ENCODE data around the gene GFRA1. TPM values are rescaled to one million over a fixed set of nuclear protein-coding genes. Genes with fewer than 3 reads are reported as not detected.

GFRA1 gene
- total RNA-seq, 1 experiment from 2014 or later, result 0.30 TPM

DNA sequence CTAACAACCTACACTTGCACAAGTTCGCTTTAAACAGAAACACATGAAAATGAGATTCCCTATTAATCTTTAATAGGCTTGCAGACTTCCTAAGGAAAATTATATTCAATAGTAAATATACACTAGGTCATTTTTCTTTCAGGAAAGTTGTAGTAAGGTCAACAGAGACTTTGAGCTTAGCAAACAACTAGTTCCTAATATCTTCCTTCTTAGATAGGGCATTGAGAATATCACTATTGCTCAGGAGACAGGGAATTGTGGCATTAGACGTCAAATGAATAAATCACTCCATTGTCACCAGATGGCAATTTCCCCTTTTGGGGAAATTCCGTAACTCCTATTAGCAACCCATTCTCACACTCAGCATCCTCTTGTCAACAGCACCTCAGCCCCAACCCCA lies 164.9 kb downstream of the GFRA1 start:
- H4K20me1 ChIP-seq (ENCODE audit: insufficient read depth), result no peaks in the 10 kb centered on the region
- BruUV-seq (replicated peaks), result no TSS peak
- POLR2A ChIA-PET, result no interaction called here
- H3K79me2 ChIP-seq (ENCODE audit: insufficient read depth, low read length), result no peaks in the 10 kb centered on the region
- TF ChIP-seq TCF7L2 (IDR thresholded peaks at IDR 0.05; ENCODE audit: borderline replicate concordance, extremely low read depth, insufficient read depth, insufficient read length) (no peak), EZH2 (IDR thresholded peaks at IDR 0.05) (no peak), RAD21 (IDR thresholded peaks at IDR 0.05; ENCODE audit: low read depth) (no peak), SIN3A (IDR thresholded peaks at IDR 0.05; ENCODE audit: low read depth) (no peak), FOSL1 (IDR thresholded peaks at IDR 0.05; ENCODE audit: low read depth) (no peak)
- TF ChIP-seq, protein P1, sequence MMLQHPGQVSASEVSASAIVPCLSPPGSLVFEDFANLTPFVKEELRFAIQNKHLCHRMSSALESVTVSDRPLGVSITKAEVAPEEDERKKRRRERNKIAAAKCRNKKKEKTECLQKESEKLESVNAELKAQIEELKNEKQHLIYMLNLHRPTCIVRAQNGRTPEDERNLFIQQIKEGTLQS (IDR thresholded peaks at IDR 0.05), result no peak
- H3K27me3 ChIP-seq (ENCODE audit: insufficient read depth, low read length), result peaks cover 38% of the 10 kb centered on the region
- CTCF ChIA-PET, result no interaction called here
- no peak overlapping the region for H3K4me3 ChIP-seq (replicated peaks in 1 of 2; ENCODE audit: low read depth in 1 of 2, low read length in 2 of 2)
- no peak overlapping the region for H3K9ac ChIP-seq (ENCODE audit: low read length)
- H3K9me3 ChIP-seq (ENCODE audit: control insufficient read depth in 1 of 2, insufficient read depth in 1 of 2, low read depth in 1 of 2, low read length in 2 of 2), result no peaks in the 10 kb centered on the region
- no peaks in the 10 kb centered on the region for H3K36me3 ChIP-seq (ENCODE audit: control insufficient read depth in 1 of 2, insufficient read depth in 2 of 2, low read length in 2 of 2)
- RAD21 ChIA-PET (ENCODE audit: low non-redundant PET in 1 of 2, low total read pairs in 2 of 2, uncharacterized antibody in 2 of 2, unreplicated experiment in 2 of 2), result no interaction called here
- H2AFZ ChIP-seq (ENCODE audit: low read depth, low read length, poor library complexity, severe bottlenecking), result no peak overlapping the region
- no peak overlapping the region for H3K4me2 ChIP-seq (ENCODE audit: low read length)
- H3K9me2 ChIP-seq (ENCODE audit: insufficient read depth), result no peaks in the 10 kb centered on the region
- no peak overlapping the region for H3K27ac ChIP-seq (ENCODE audit: low read depth, low read length)
- H3K4me1 ChIP-seq (ENCODE audit: control insufficient read depth in 1 of 2, insufficient read depth in 2 of 2, low read length in 2 of 2), result no peaks in the 10 kb centered on the region
- ATAC-seq (no peak), DNase-seq (ENCODE audit: low read depth, low spot score) (no peak)
- intact Hi-C loops (cut with micrococcal nuclease), result no loop called here

DNA sequence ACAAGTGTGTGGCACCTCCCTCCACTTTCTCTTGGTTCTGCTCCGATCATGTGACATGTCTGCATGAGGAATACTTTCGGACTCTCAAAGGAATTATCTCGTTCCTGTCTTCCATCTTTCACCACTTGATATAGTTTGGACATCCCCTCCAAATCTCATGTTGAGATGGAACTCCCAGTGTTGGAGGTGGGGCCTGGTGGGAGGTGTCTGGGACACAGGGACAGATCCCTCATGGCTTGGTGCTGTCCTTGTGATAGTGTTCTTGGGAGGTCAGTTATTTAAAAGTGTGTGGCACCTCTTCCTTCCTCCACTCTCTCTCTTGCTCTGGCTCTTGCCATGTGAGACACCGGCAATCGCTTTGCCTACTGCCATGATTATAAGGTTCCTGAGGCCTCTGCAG lies 166.4 kb downstream of the GFRA1 start:
- BruUV-seq (replicated peaks), result no TSS peak

More for the DNA sequence above, 166.4 kb downstream of the GFRA1 start:
- no peak for DNase-seq (ENCODE audit: low read depth, low spot score)
- no peaks in the 10 kb centered on the region for H3K4me1 ChIP-seq (ENCODE audit: control insufficient read depth in 1 of 2, insufficient read depth in 2 of 2, low read length in 2 of 2)
- CTCF ChIA-PET, result no interaction called here
- no peak overlapping the region for H3K4me2 ChIP-seq (ENCODE audit: low read length)
- ATAC-seq, result no peak
- H3K9me3 ChIP-seq (ENCODE audit: control insufficient read depth in 1 of 2, insufficient read depth in 1 of 2, low read depth in 1 of 2, low read length in 2 of 2), result no peaks in the 10 kb centered on the region
- no peaks in the 10 kb centered on the region for H3K9me2 ChIP-seq (ENCODE audit: insufficient read depth)
- no peaks in the 10 kb centered on the region for H3K36me3 ChIP-seq (ENCODE audit: control insufficient read depth in 1 of 2, insufficient read depth in 2 of 2, low read length in 2 of 2)
- TF ChIP-seq ZNF274 (IDR thresholded peaks at IDR 0.05; ENCODE audit: low read depth, low read length), result no peak
- TF ChIP-seq JUND (IDR thresholded peaks at IDR 0.05), result no peak
- TF ChIP-seq, protein P2, sequence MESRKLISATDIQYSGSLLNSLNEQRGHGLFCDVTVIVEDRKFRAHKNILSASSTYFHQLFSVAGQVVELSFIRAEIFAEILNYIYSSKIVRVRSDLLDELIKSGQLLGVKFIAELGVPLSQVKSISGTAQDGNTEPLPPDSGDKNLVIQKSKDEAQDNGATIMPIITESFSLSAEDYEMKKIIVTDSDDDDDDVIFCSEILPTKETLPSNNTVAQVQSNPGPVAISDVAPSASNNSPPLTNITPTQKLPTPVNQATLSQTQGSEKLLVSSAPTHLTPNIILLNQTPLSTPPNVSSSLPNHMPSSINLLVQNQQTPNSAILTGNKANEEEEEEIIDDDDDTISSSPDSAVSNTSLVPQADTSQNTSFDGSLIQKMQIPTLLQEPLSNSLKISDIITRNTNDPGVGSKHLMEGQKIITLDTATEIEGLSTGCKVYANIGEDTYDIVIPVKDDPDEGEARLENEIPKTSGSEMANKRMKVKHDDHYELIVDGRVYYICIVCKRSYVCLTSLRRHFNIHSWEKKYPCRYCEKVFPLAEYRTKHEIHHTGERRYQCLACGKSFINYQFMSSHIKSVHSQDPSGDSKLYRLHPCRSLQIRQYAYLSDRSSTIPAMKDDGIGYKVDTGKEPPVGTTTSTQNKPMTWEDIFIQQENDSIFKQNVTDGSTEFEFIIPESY (IDR thresholded peaks at IDR 0.05; ENCODE audit: extremely low read depth, insufficient replicate concordance, low read length), result no peak
- TF ChIP-seq CEBPB (IDR thresholded peaks at IDR 0.05; ENCODE audit: low read depth), result no peak
- no peak for TF ChIP-seq SIN3A (IDR thresholded peaks at IDR 0.05; ENCODE audit: low read depth)
- no peak for TF ChIP-seq ELF1 (IDR thresholded peaks at IDR 0.05; ENCODE audit: borderline replicate concordance, low read depth)
- TF ChIP-seq EZH2 (IDR thresholded peaks at IDR 0.05), result no peak
- no peak for TF ChIP-seq SP1 (IDR thresholded peaks at IDR 0.05; ENCODE audit: low read depth)
- no peak for TF ChIP-seq EGR1 (IDR thresholded peaks at IDR 0.05; ENCODE audit: low read depth)
- no peak for TF ChIP-seq POLR2AphosphoS5 (IDR thresholded peaks at IDR 0.05; ENCODE audit: low read depth, low read length)
- TF ChIP-seq, protein P3, sequence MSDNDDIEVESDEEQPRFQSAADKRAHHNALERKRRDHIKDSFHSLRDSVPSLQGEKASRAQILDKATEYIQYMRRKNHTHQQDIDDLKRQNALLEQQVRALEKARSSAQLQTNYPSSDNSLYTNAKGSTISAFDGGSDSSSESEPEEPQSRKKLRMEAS (IDR thresholded peaks at IDR 0.05), result no peak
- TF ChIP-seq, protein P1 (IDR thresholded peaks at IDR 0.05), result no peak
- TF ChIP-seq RAD21 (IDR thresholded peaks at IDR 0.05; ENCODE audit: low read depth), result no peak
- no peak overlapping the region for H2AFZ ChIP-seq (ENCODE audit: low read depth, low read length, poor library complexity, severe bottlenecking)
- H3K27ac ChIP-seq (ENCODE audit: low read depth, low read length), result no peak overlapping the region
- POLR2A ChIA-PET, result no interaction called here
- no peaks in the 10 kb centered on the region for H4K20me1 ChIP-seq (ENCODE audit: insufficient read depth)
- H3K27me3 ChIP-seq (ENCODE audit: insufficient read depth, low read length), result peaks cover 51% of the 10 kb centered on the region
- no peaks in the 10 kb centered on the region for H3K79me2 ChIP-seq (ENCODE audit: insufficient read depth, low read length)
- RAD21 ChIA-PET (ENCODE audit: low non-redundant PET in 1 of 2, low total read pairs in 2 of 2, uncharacterized antibody in 2 of 2, unreplicated experiment in 2 of 2), result no interaction called here
- H3K4me3 ChIP-seq (replicated peaks in 1 of 2; ENCODE audit: low read depth in 1 of 2, low read length in 2 of 2), result no peak overlapping the region
- no peak overlapping the region for H3K9ac ChIP-seq (ENCODE audit: low read length)
- intact Hi-C loops (cut with micrococcal nuclease), result no loop called here
